NB4 (cell line): ENCODE results near the gene SHISA5.
A peak's percentile ranks its signal among the peaks of the same experiment; 100 is the strongest.

ENCODE experiments used
- DNase-seq: peaks from one replicate; pipeline ENCODE4 v3.0.0; 2010; ENCODE audit warnings: low read depth
- H3K4me3 ChIP-seq: one replicate; pipeline ENCODE4 v1.5.1; 2011; ENCODE audit warnings: mild to moderate bottlenecking, low read depth, low read length, moderate library complexity
- CTCF ChIP-seq: IDR thresholded peaks from one replicate; pipeline ENCODE4 v1.5.1; 2012; ENCODE audit warnings: low read depth, low read length
- MAX ChIP-seq: IDR thresholded peaks from 2 replicates; pipeline ENCODE4 v1.6.1; 2011; ENCODE audit warnings: low read depth, low read length
- MYC ChIP-seq: IDR thresholded peaks from 2 replicates; pipeline ENCODE4 v1.6.1; 2011; ENCODE audit warnings: low read depth, low read length
- POLR2A ChIP-seq: IDR thresholded peaks from 2 replicates; pipeline ENCODE4 v1.6.1; 2011; ENCODE audit warnings: mild to moderate bottlenecking; ENCODE audit not compliant: insufficient read length; ENCODE audit errors: extremely low read depth

The SHISA5 gene

GRCh38 chr3:48434591-48435222 lies 69.3 kb downstream of the SHISA5 start:
- H3K4me3 ChIP-seq: no peak overlapping the region
- no peak for TF ChIP-seq POLR2A
- no peak for TF ChIP-seq MYC
- no peak for TF ChIP-seq CTCF
- TF ChIP-seq MAX: no peak
- no peak for DNase-seq

GRCh38 chr3:48433472-48434118 lies 70.4 kb downstream of the SHISA5 start:
- no peak for DNase-seq
- no peak overlapping the region for H3K4me3 ChIP-seq
- TF ChIP-seq POLR2A: no peak
- TF ChIP-seq MYC: no peak
- no peak for TF ChIP-seq CTCF
- no peak for TF ChIP-seq MAX

- TF ChIP-seq POLR2A (no peak), CTCF (peak; percentile 23), MAX (no peak), MYC (no peak)
- peak; percentile 44 for DNase-seq
- H3K4me3 ChIP-seq: no peak overlapping the region
Measured at GRCh38 chr3:48432411-48433371, 71.3 kb downstream of the SHISA5 start.

GRCh38 chr3:48431224-48432029 lies 72.5 kb downstream of the SHISA5 start:
- H3K4me3 ChIP-seq: no peak overlapping the region
- no peak for DNase-seq
- TF ChIP-seq MAX (no peak), CTCF (no peak), POLR2A (no peak), MYC (no peak)

GRCh38 chr3:48430708-48431101 lies 73.3 kb downstream of the SHISA5 start:
- H3K4me3 ChIP-seq: no peak overlapping the region
- no peak for TF ChIP-seq MYC
- no peak for DNase-seq
